HG02870 (cell line): ENCODE data around the gene UGT2B7.
"Not testable (repeated sequence)": the region's sequence is repeated elsewhere in the genome, so short reads cannot be mapped to it uniquely, and the experiment has no call there.

Experiments
- ATAC-seq: cut with Tn5 transposase; IDR thresholded peaks from one replicate; pipeline ENCODE4 v1.9.1; 2021; ENCODE audit warnings: mild to moderate bottlenecking, moderate library complexity; ENCODE audit not compliant: unreplicated experiment

Gene UGT2B7

GRCh38 chr4:69078852-69079251, 17.4 kb upstream of the UGT2B7 start:
- ATAC-seq: no peak

- ATAC-seq: no peak
These were observed 7.8 kb upstream of the UGT2B7 start for GRCh38 chr4:69088473-69088872.

GRCh38 chr4:69089388-69089787, 6.9 kb upstream of the UGT2B7 start:
- ATAC-seq: no peak

- ATAC-seq: no peak
These were observed 4.1 kb upstream of the UGT2B7 start for GRCh38 chr4:69092190-69092589.

GRCh38 chr4:69092980-69093568, 3.2 kb upstream of the UGT2B7 start:
- ATAC-seq: no peak

GRCh38 chr4:69093681-69094080, 2.6 kb upstream of the UGT2B7 start:
- ATAC-seq: no peak

GRCh38 chr4:69095301-69095731, 958 bp upstream of the UGT2B7 start:
- ATAC-seq: no peak

GRCh38 chr4:69096810-69097209, 536 bp downstream of the UGT2B7 start:
- ATAC-seq: no peak

- ATAC-seq: no peak
These were observed 2.2 kb downstream of the UGT2B7 start for GRCh38 chr4:69098470-69098869.

GRCh38 chr4:69099910-69100309, 3.6 kb downstream of the UGT2B7 start:
- ATAC-seq: no peak

- ATAC-seq: not testable (repeated sequence)
These were observed 6.4 kb downstream of the UGT2B7 start for GRCh38 chr4:69102668-69103067.

GRCh38 chr4:69104719-69105275, 8.5 kb downstream of the UGT2B7 start:
- no peak for ATAC-seq

- ATAC-seq: not testable (repeated sequence)
These were observed 19.0 kb downstream of the UGT2B7 start for GRCh38 chr4:69115151-69115850.

GRCh38 chr4:69115851-69116213, 19.6 kb downstream of the UGT2B7 start:
- ATAC-seq: no peak

- ATAC-seq: no peak
These were observed 20.5 kb downstream of the UGT2B7 start for GRCh38 chr4:69116645-69117321.

GRCh38 chr4:69120870-69121269, 24.6 kb downstream of the UGT2B7 start:
- no peak for ATAC-seq

GRCh38 chr4:69122476-69122875, 26.2 kb downstream of the UGT2B7 start:
- ATAC-seq: peak; percentile 79

- ATAC-seq: no peak
These were observed 28.7 kb downstream of the UGT2B7 start for GRCh38 chr4:69124941-69125340.

- no peak for ATAC-seq
These were observed 29.8 kb downstream of the UGT2B7 start for GRCh38 chr4:69126024-69126423.

- no peak for ATAC-seq
These were observed 37.7 kb downstream of the UGT2B7 start for GRCh38 chr4:69133993-69134392.

GRCh38 chr4:69134471-69134870, 38.2 kb downstream of the UGT2B7 start:
- no peak for ATAC-seq

GRCh38 chr4:69141320-69141719, 45.0 kb downstream of the UGT2B7 start:
- no peak for ATAC-seq
